Inflammatory macrophage (primary cell): ENCODE results near the gene HMCES.
A peak's percentile ranks its signal among the peaks of the same experiment; 100 is the strongest.

Experiments
- DNase-seq, 2 donors: peaks; one replicate each; pipeline ENCODE4 v3.0.0-alpha.2; 2020 to 2022

HMCES gene

GRCh38 chr3:129304962-129305222 is 26.2 kb downstream of the HMCES start:
- no peak for DNase-seq

- DNase-seq: peak; percentile 78 to 92
Measured at GRCh38 chr3:129305592-129306091, 27.0 kb downstream of the HMCES start.

DNA sequence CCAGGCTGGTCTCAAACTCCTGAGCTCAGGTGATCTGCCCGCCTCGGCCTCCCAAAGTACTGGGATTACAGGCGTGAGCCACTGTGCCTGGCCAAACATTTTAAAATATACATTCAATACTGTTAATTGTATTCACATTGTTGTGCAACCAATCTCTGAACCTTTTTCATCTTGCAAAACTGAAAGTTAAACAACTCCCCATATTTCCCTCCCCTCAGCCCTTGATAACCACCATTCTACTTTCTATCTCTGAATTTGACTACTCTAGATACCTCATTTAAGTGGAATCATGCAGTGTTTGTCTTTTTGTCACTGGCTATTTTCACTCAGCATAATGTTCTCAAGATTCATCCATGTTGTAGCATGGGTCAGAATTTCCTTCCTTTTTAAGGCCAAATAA is 30.0 kb downstream of the HMCES start:
- DNase-seq: no peak

DNA sequence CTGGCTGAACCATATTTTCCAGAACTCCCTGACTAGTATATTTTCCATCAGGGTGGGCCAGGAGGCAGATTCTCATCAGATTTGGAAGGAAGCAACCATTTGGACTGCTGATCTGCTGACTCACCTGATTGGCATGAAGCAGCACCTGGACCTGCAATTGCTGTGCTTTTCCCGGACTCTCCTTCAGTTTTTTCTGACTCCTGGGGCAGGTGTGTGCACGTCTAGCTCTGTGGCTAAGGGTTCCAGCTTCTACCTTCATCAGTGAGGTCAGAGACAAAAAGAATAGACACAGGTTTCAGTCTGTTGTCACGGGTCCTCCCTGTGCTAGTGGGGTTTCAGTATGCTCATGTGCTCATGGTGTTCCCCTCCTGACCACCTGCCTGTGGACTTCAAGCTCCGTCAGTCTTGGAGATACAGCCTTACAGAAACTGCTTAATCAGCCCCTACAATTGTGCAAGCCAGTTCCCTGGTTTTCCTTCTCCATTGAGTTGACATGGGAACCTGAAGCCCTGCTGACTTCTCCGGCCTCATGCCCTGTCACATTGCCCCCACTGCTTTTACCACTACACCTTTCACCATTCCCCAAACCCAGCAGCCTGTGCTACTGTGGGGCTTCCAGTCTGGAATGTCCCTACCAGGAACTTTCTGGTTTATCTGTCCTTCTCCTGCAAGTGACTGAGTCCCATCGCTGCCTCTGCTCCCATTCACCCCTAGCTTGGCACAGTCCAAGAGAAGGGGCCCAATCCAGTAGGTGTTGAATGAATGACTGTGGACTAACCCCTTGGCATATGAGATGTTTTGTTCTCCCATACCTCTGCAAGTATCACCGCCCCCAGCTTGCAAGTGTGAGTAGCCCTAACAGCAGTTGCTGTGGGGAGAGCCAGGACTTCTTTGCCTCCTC is 31.7 kb downstream of the HMCES start:
- peak; percentile 53 to 72 for DNase-seq

- DNase-seq: no peak
Measured at GRCh38 chr3:129311054-129311902, 32.6 kb downstream of the HMCES start.

GRCh38 chr3:129312021-129312639 is 33.5 kb downstream of the HMCES start:
- no peak for DNase-seq

DNA sequence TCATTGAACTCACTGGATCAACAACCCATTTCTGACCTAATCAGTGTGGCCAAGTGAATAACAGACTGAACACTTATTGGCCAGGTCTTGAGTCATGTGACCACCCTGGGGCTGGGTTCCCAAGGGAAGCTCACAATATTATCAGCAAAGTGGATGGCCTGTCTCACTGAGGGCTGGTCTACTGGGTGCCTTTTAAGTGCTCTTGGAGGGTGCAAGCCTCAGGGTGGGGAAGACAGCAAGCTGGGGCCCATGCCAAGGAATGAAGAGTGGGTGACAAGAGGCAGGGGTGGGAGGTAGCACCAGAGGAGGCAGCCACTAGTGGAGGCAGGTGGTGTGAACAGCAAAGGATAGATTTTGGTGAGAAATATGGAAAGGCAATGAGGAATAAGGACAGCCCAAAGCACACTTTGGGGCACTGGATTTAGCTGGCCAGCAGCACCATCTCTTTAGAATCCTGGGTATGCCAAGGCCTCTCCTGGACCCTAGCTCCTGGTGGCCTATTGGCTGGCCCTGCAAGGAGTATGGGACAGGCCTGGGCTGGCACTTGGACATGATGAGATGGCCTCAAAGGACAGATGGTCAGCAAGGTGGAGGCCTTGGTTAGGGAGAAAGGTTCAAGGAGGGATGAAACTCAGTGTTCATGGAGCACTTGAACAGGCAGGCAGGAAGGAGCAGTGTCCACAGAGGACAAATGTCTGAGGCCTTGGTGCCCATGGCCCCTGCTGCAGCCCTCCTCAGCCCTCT is 34.2 kb downstream of the HMCES start:
- DNase-seq: no peak

DNA sequence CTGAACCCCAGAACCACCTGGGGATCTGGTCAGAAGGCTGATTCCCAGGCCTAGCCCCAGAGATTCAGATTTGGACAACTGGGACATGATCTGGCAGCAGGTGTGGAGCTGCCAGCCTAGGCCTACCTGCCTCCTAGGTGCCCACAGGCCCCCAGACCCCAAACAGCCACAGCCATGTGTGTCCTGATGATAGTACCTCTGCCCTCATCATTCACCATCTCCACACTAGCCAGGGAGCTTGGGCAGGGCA is 34.7 kb downstream of the HMCES start:
- no peak for DNase-seq

GRCh38 chr3:129313665-129314385 is 35.2 kb downstream of the HMCES start:
- no peak for DNase-seq

DNA sequence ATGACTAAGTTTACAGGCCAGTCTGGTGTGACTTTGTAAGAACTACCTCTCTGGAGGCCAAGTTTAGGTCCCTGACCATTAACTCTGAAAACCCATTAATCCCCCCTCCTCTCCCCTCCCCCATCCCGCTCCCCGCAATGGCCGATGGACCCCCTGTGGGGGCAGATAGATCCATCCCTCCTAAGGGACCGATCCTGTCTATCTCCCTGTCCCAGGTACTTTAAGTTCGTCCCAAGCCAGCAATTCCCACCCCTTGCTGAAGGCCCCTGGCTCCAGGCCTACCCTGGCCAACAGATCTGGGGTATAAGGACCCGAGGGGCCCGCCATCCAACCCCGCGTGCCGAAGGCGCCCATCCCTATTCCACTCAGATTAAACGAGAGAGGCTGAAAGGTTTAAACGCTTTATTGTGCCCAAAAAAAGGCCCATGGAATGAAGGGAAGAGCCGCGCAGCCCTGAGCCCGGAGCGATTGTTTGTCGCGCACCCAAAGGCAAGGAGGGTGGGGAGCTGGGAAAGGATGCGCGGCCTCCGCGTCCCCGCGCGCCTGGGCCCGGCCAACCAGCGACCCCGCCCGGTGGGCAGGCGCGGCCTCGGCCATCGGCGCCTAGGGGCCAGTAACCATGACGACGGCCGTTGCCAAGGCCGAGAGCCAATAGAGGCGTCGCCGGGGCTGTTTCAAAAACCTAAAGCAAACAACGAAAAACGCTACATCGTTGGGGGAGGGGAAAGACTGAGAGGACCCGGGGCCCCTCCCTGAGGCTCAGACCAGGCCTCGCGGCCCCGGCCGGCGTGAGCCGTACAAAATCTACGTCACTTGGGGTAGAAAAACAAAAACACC is 35.9 kb downstream of the HMCES start:
- DNase-seq: peak; percentile 59 to 64

- peak; percentile 46 to 57 for DNase-seq
Measured at GRCh38 chr3:129315223-129315997, 36.7 kb downstream of the HMCES start.

GRCh38 chr3:129315998-129316247 is 37.3 kb downstream of the HMCES start:
- no peak for DNase-seq

GRCh38 chr3:129316248-129317013 is 37.8 kb downstream of the HMCES start:
- peak; percentile 91 for DNase-seq

GRCh38 chr3:129317014-129317771 is 38.5 kb downstream of the HMCES start:
- no peak for DNase-seq

GRCh38 chr3:129317848-129318247 is 39.2 kb downstream of the HMCES start:
- no peak for DNase-seq

GRCh38 chr3:129318921-129319320 is 40.3 kb downstream of the HMCES start:
- DNase-seq: no peak

GRCh38 chr3:129320261-129320660 is 41.6 kb downstream of the HMCES start:
- DNase-seq: no peak

- no peak for DNase-seq
Measured at GRCh38 chr3:129320825-129321487, 42.3 kb downstream of the HMCES start.

DNA sequence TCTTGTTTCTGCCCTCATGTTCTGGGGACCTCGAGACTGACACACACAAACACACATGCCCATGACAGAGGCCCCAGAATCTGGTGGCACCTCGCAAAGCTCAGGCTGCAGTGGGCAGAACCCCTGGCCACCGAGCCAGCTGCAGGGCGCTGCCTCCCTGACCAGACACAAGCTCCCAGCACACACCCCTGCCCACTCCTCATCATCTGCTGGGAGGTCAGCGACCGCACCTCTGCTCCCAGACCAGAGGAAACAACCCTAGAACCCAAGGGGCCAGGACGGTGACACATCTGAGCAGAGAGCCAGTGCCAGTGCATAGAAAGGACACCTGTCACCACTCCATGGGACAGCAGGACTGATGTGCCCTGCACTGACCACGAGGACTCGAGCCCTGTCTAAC is 43.2 kb downstream of the HMCES start:
- no peak for DNase-seq
